Sigmoid colon (tissue), 7 donors: ENCODE measurements around the gene IRAK1. TPM values are rescaled to one million over a fixed set of nuclear protein-coding genes. Genes with fewer than 3 reads are reported as not detected.

Experiments used
- DNase-seq: peaks from one replicate; pipeline ENCODE4 v3.0.0-alpha.2; 2019
- H3K27ac ChIP-seq, 4 donors: fragments of 200-600 bp; sonication (generic); one replicate each; pipeline ENCODE4 v1.5.1; 2016 to 2019; ENCODE audit warnings: mild to moderate bottlenecking in 1 of 4
- H3K27me3 ChIP-seq, 3 donors: fragments of 200-600 bp; sonication (generic); one replicate each; pipeline ENCODE4 v1.5.1; 2019; ENCODE audit warnings: mild to moderate bottlenecking in 1 of 3
- H3K36me3 ChIP-seq, 4 donors: fragments of 200-600 bp; sonication (generic); one replicate each; pipeline ENCODE4 v1.5.1; 2016 to 2019
- H3K4me1 ChIP-seq, 4 donors: fragments of 200-600 bp; sonication (generic); one replicate each; pipeline ENCODE4 v1.5.1; 2017 to 2019
- H3K4me3 ChIP-seq, 4 donors: fragments of 200-600 bp; sonication (generic); one replicate each; pipeline ENCODE4 v1.5.1; 2017 to 2019; ENCODE audit warnings: mild to moderate bottlenecking in 2 of 4, moderate library complexity in 1 of 4
- H3K9me3 ChIP-seq, 4 donors: fragments of 200-600 bp in 3 of 4; sonication (generic) in 3 of 4; one replicate each; pipeline versions ENCODE4 v1.5.1 to v1.6.1; 2013 to 2019
- EP300 ChIP-seq, 4 donors: sonication (generic); formaldehyde crosslinking; IDR thresholded peaks; one replicate each; pipeline ENCODE4 v1.6.1; 2017; ENCODE audit warnings: antibody characterized with exemption in 4 of 4
- POLR2A ChIP-seq, 2 donors: fragments of 450-650 bp; IDR thresholded peaks; one replicate each; pipeline ENCODE4 v1.6.1; 2016; ENCODE audit warnings: antibody characterized with exemption in 2 of 2, mild to moderate bottlenecking in 2 of 2, moderate library complexity in 2 of 2
- POLR2AphosphoS5 ChIP-seq, 4 donors: sonication (generic); formaldehyde crosslinking; IDR thresholded peaks; one replicate each; pipeline ENCODE4 v1.6.1; 2017; ENCODE audit warnings: antibody characterized with exemption in 4 of 4
- WGBS, 2 donors: extraction: QIAGEN DNeasy Blood & Tissue Kit; methylation state at CpG; one replicate each; pipeline ENCODE4 v1.1.7; 2013; 5-methylcytosine and 5-hydroxymethylcytosine counted together
- intact Hi-C: fragments of 100-400 bp; cut with DNase I; formaldehyde crosslinking; loops from one replicate; pipeline ENCODE4 v1.15.1; 2023
- polyA plus RNA-seq, 3 donors: library from polyadenylated mRNA; stranded (reverse); fragments of 200-250 nt; gene quantifications; one replicate each; pipeline ENCODE4 v1.2.3, GENCODE V29; 2013
- total RNA-seq, 4 donors: library from RNA; depleted of rRNA; stranded (reverse); fragments of >200 nt; gene quantifications; one replicate each; pipeline ENCODE4 v1.1.0, GENCODE V29; 2016
- TF ChIP-seq, protein P1 (sequence below), 4 experiments: fragments of 450-650 bp in 3 of 4; fragments of 200-600 bp in 1 of 4; IDR thresholded peaks; one replicate each; pipeline ENCODE4 v1.5.1; 2016 to 2019; ENCODE audit warnings: antibody characterized with exemption in 4 of 4, mild to moderate bottlenecking in 3 of 4, moderate library complexity in 2 of 4
- donor health status: healthy with polysubstance abuse.
- donor health status: Bipolar disorder and iron deficiency.
- donor health status: healthy.

IRAK1 gene
- total and polyA plus RNA-seq, 7 donors = 26.8 to 103 (median 41.7) TPM

GRCh38 chrX:154051201-154051810, 31.6 kb upstream of the IRAK1 start:
- DNase-seq = peak; percentile 83
- Histone ChIP-seq H3K36me3 (no peaks in the 10 kb centered on the region), H3K9me3 (no peaks in the 10 kb centered on the region), H3K4me3 (no peak overlapping the region), H3K27ac (peak overlapping the region in 3 of 4 donors; percentile 49 to 81 (median 74)), H3K27me3 (no peaks in the 10 kb centered on the region), H3K4me1 (peaks cover 0 to 57% (median 43%) of the 10 kb centered on the region in 4 donors)
- TF ChIP-seq EP300 (IDR thresholded peaks at IDR 0.05) (no peak), POLR2AphosphoS5 (IDR thresholded peaks at IDR 0.05) (no peak), POLR2A (IDR thresholded peaks at IDR 0.05) (no peak)
- TF ChIP-seq, protein P1, sequence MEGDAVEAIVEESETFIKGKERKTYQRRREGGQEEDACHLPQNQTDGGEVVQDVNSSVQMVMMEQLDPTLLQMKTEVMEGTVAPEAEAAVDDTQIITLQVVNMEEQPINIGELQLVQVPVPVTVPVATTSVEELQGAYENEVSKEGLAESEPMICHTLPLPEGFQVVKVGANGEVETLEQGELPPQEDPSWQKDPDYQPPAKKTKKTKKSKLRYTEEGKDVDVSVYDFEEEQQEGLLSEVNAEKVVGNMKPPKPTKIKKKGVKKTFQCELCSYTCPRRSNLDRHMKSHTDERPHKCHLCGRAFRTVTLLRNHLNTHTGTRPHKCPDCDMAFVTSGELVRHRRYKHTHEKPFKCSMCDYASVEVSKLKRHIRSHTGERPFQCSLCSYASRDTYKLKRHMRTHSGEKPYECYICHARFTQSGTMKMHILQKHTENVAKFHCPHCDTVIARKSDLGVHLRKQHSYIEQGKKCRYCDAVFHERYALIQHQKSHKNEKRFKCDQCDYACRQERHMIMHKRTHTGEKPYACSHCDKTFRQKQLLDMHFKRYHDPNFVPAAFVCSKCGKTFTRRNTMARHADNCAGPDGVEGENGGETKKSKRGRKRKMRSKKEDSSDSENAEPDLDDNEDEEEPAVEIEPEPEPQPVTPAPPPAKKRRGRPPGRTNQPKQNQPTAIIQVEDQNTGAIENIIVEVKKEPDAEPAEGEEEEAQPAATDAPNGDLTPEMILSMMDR (IDR thresholded peaks at IDR 0.05) = peak; percentile 32 to 48 (median 40)
- intact Hi-C loops = loop anchor here (2.0 to 5.0 kb wide), 2 partner anchors 39 to 46 kb away; partner anchors contain the start of gene MECP2
- WGBS, 2 donors = 30 to 40% methylated on average over 8 of the region's 8 CpGs

DNA sequence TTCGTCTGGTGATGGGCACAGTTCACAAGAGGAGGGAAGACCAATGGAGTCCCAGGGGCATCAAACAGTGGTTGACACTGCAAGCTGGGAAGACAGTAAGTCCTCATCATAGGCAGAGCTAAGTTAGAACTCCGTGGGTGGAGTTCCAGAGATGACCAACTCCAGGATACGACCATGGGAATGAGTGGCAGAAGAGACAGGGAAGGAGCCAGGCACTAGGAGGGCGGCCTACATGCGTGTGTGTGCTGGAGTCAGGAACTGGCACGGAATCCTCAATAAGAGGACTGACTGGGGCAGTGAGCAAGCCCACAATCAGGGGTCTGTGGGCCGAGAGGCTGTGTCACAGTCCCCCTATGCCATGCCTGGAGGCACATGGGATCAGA, 30.4 kb upstream of the IRAK1 start:
- WGBS, 2 donors = 78 to 82% methylated on average over 7 of the region's 7 CpGs
- Histone ChIP-seq H3K4me3 (no peak overlapping the region), H3K27me3 (no peaks in the 10 kb centered on the region), H3K36me3 (no peaks in the 10 kb centered on the region), H3K27ac (peak overlapping the region; percentile 6 to 81 (median 62)), H3K4me1 (peaks cover 0 to 69% (median 49%) of the 10 kb centered on the region in 4 donors), H3K9me3 (no peaks in the 10 kb centered on the region)
- intact Hi-C loops = loop anchor here (2.0 to 5.0 kb wide), 2 partner anchors 37 to 47 kb away; partner anchors contain the start of gene MECP2
- peak; percentile 56 for DNase-seq
- TF ChIP-seq POLR2A (IDR thresholded peaks at IDR 0.05) (no peak), EP300 (IDR thresholded peaks at IDR 0.05) (no peak), POLR2AphosphoS5 (IDR thresholded peaks at IDR 0.05) (no peak)
- TF ChIP-seq, protein P1 (IDR thresholded peaks at IDR 0.05) = no peak

DNA sequence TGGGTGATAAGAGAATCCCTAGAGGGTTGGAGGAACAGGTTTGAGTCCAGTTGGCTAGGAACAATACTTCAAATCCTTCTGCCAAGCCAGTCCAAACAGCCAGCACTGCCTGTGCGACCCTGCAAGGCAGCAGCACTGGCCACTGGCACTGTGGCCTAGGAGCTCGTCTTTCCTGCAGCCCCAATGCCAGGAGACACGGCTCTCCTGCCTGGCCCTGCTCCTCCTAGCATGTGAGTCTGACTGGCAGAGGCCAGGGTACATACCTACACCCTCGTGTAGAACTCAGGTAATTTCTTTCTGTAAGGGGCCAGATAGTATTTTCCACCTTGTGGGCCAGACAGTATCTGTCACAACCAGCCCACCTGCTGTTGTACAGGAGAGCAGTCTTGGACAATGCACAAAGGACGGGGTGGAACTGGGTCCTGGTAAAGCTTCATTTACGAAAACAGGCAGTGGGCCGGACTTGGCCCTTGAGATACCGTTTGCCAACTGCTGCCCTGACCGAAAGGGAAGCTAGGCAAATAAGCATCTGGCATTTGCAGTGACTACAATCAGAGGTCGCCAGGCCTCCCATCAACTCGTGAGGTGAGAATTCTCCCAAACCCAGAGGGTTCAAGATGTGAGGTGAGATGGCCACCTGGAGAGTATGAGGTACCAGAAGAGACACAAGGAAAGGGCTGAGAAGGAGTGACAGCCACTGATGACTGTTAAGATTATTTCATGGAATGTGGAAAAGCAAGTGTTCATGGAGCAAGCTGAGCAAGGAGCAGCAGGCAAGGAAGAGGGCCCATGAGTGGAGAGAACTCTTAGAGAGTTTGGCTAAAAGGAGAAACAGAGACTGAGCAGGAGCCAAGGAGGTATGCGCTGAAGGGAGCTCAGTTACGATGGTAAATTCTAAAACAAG, 29.8 kb upstream of the IRAK1 start:
- 76 to 80% methylated on average over 13 of the region's 13 CpGs for whole genome bisulfite sequencing, 2 donors
- DNase-seq = peak; percentile 54
- Histone ChIP-seq H3K9me3 (no peaks in the 10 kb centered on the region), H3K27me3 (no peaks in the 10 kb centered on the region), H3K36me3 (no peaks in the 10 kb centered on the region), H3K27ac (peak overlapping the region; percentile 6 to 81 (median 62)), H3K4me3 (no peak overlapping the region), H3K4me1 (peaks cover 0 to 76% (median 51%) of the 10 kb centered on the region in 4 donors)
- intact Hi-C loops = loop anchor here (2.0 to 5.0 kb wide), 2 partner anchors 37 to 48 kb away; partner anchors contain the start of gene MECP2
- TF ChIP-seq, protein P1 (IDR thresholded peaks at IDR 0.05) = no peak
- TF ChIP-seq EP300 (IDR thresholded peaks at IDR 0.05) (no peak), POLR2AphosphoS5 (IDR thresholded peaks at IDR 0.05) (no peak), POLR2A (IDR thresholded peaks at IDR 0.05) (no peak)

- Histone ChIP-seq H3K27ac (peak overlapping the region; percentile 49 to 81 (median 69)), H3K4me1 (peaks cover 0 to 86% (median 55%) of the 10 kb centered on the region in 4 donors), H3K4me3 (no peak overlapping the region), H3K9me3 (no peaks in the 10 kb centered on the region), H3K27me3 (no peaks in the 10 kb centered on the region), H3K36me3 (no peaks in the 10 kb centered on the region)
- 92 to 97% methylated on average over 11 of the region's 11 CpGs for WGBS, 2 donors
- TF ChIP-seq POLR2AphosphoS5 (IDR thresholded peaks at IDR 0.05) = no peak
- TF ChIP-seq EP300 (IDR thresholded peaks at IDR 0.05) = no peak
- TF ChIP-seq POLR2A (IDR thresholded peaks at IDR 0.05) = no peak
- TF ChIP-seq, protein P1 (IDR thresholded peaks at IDR 0.05) = no peak
- intact Hi-C loops = no loop called here
- DNase-seq = peak; percentile 61
Measured at GRCh38 chrX:154048398-154048797, 28.7 kb upstream of the IRAK1 start.
